HCT116 (cell line): Measurements from ENCODE around the gene REN. TPM values are rescaled to one million over a fixed set of nuclear protein-coding genes. Genes with fewer than 3 reads are reported as not detected.

Source experiments
- ATAC-seq: fragments of 200-7000 bp; cut with Tn5 transposase; 2 replicates; pipeline ENCODE4 v1.9.1; 2020; ENCODE audit warnings: mild to moderate bottlenecking, moderate library complexity
- BruUV-seq: library from RNA; stranded (reverse); fragments of 400-500 nt; replicated peaks from 2 replicates; lab custom pipeline; 2021; lab: Mats Ljungman, UMichigan
- CTCF ChIA-PET: fragments of 300-600 bp; sonication (Branson Sonifier 250); formaldehyde crosslinking; loops from one replicate; lab custom pipeline; 2021; ENCODE audit warnings: antibody characterized with exemption; lab: Charles Lee
- POLR2A ChIA-PET: fragments of 300-600, 350-600 bp; sonication (Branson Sonifier 250); formaldehyde crosslinking; loops from one replicate; lab custom pipeline; 2021; ENCODE audit warnings: antibody characterized with exemption; lab: Charles Lee
- RAD21 ChIA-PET, 2 experiments: fragments of 300-600 bp; sonication (Branson Sonifier 250); formaldehyde crosslinking; loops; one replicate each; lab custom pipeline; 2023; ENCODE audit warnings: low total read pairs in 2 of 2; ENCODE audit not compliant: uncharacterized antibody in 2 of 2, unreplicated experiment in 2 of 2, low non-redundant PET in 1 of 2; lab: Charles Lee
- DNase-seq: peaks from one replicate; pipeline ENCODE4 v3.0.0-alpha.2; 2010; ENCODE audit warnings: low read depth, low spot score
- H2AFZ ChIP-seq: fragments of 200-600 bp; shearing (Covaris generic), sonication (generic); 2 replicates; pipeline ENCODE4 v1.6.1; 2017; ENCODE audit warnings: low read depth, mixed run types, mixed read lengths, antibody characterized with exemption, low read length; ENCODE audit not compliant: poor library complexity, severe bottlenecking
- H3K27ac ChIP-seq: 2 replicates; pipeline ENCODE4 v1.5.1; 2012; ENCODE audit warnings: low read depth, low read length
- H3K27me3 ChIP-seq: fragments of 200-600 bp; sonication (generic); 2 replicates; pipeline ENCODE4 v1.6.1; 2016; ENCODE audit warnings: mixed run types, low read length, mixed read lengths; ENCODE audit not compliant: insufficient read depth
- H3K36me3 ChIP-seq, 2 experiments: fragments of 200-500 bp in 1 of 2; fragments of 200-600 bp in 1 of 2; sonication (Bioruptor generic) in 1 of 2; sonication (generic) in 1 of 2; 2 replicates each; pipeline versions ENCODE4 v1.5.1 to v1.6.1; 2014 to 2016; ENCODE audit warnings: low read length in 2 of 2, inconsistent platforms in 1 of 2, mixed read lengths in 1 of 2, mixed run types in 1 of 2; ENCODE audit not compliant: insufficient read depth in 2 of 2, control insufficient read depth in 1 of 2
- H3K4me1 ChIP-seq, 2 experiments: fragments of 200-600 bp in 1 of 2; sonication (generic) in 1 of 2; 2 replicates each; pipeline versions ENCODE4 v1.5.1 to v1.6.1; 2012 to 2017; ENCODE audit warnings: low read length in 2 of 2, inconsistent platforms in 1 of 2, mild to moderate bottlenecking in 1 of 2, mixed read lengths in 1 of 2, mixed run types in 1 of 2, moderate library complexity in 1 of 2; ENCODE audit not compliant: insufficient read depth in 2 of 2, control insufficient read depth in 1 of 2
- H3K4me2 ChIP-seq: fragments of 200-600 bp; sonication (generic); 2 replicates; pipeline ENCODE4 v1.6.1; 2017; ENCODE audit warnings: mixed run types, low read length, mixed read lengths
- H3K4me3 ChIP-seq, 2 experiments: fragments of 200-600 bp in 1 of 2; sonication (generic) in 1 of 2; replicated peaks in 1 of 2; 2 replicates each; pipeline ENCODE4 v1.5.1; 2011 to 2016; ENCODE audit warnings: low read length in 2 of 2, control low read depth in 1 of 2, low read depth in 1 of 2, mild to moderate bottlenecking in 1 of 2, mixed read lengths in 1 of 2, mixed run types in 1 of 2
- H3K79me2 ChIP-seq: fragments of 200-600 bp; sonication (generic); 2 replicates; pipeline ENCODE4 v1.6.1; 2017; ENCODE audit warnings: mild to moderate bottlenecking, mixed run types, low read length, moderate library complexity, mixed read lengths; ENCODE audit not compliant: insufficient read depth
- H3K9ac ChIP-seq: fragments of 200-600 bp; sonication (generic); 2 replicates; pipeline ENCODE4 v1.6.1; 2016; ENCODE audit warnings: low read length, mixed read lengths
- H3K9me2 ChIP-seq: fragments of 200-600 bp; sonication (generic), shearing (Covaris generic); 2 replicates; pipeline ENCODE4 v1.6.1; 2017; ENCODE audit warnings: mixed run types, mild to moderate bottlenecking, moderate library complexity; ENCODE audit not compliant: insufficient read depth
- H3K9me3 ChIP-seq, 2 experiments: fragments of 200-500 bp in 1 of 2; fragments of 200-600 bp in 1 of 2; sonication (Bioruptor generic) in 1 of 2; sonication (generic) in 1 of 2; 2 replicates each; pipeline ENCODE4 v1.6.1; 2014 to 2017; ENCODE audit warnings: low read length in 2 of 2, mixed read lengths in 2 of 2, inconsistent platforms in 1 of 2, low read depth in 1 of 2, mild to moderate bottlenecking in 1 of 2, mixed run types in 1 of 2, moderate library complexity in 1 of 2; ENCODE audit not compliant: control insufficient read depth in 1 of 2, insufficient read depth in 1 of 2
- H4K20me1 ChIP-seq: fragments of 200-600 bp; sonication (generic), shearing (Covaris generic); 2 replicates; pipeline ENCODE4 v1.6.1; 2017; ENCODE audit warnings: mixed run types, mild to moderate bottlenecking, moderate library complexity; ENCODE audit not compliant: insufficient read depth
- CBX3 ChIP-seq: IDR thresholded peaks from 2 replicates; pipeline ENCODE4 v1.6.1; 2012; ENCODE audit warnings: low read depth
- EGR1 ChIP-seq: IDR thresholded peaks from 2 replicates; pipeline ENCODE4 v1.6.1; 2012; ENCODE audit warnings: low read depth
- EZH2 ChIP-seq: fragments of 200-600 bp; sonication (generic); IDR thresholded peaks from 2 replicates; pipeline ENCODE4 v1.6.1; 2017; ENCODE audit warnings: antibody characterized with exemption, mixed run types
- EZH2phosphoT487 ChIP-seq: fragments of 200-600 bp; IDR thresholded peaks from 2 replicates; pipeline ENCODE4 v1.6.1; 2018; ENCODE audit warnings: antibody characterized with exemption, borderline replicate concordance
- FOSL1 ChIP-seq: IDR thresholded peaks from 2 replicates; pipeline ENCODE4 v1.6.1; 2012; ENCODE audit warnings: low read depth
- JUND ChIP-seq: IDR thresholded peaks from 2 replicates; pipeline ENCODE4 v1.6.1; 2012
- POLR2A ChIP-seq: IDR thresholded peaks from 2 replicates; pipeline ENCODE4 v1.7.0; 2011; ENCODE audit warnings: borderline replicate concordance; ENCODE audit not compliant: insufficient read depth, insufficient read length; ENCODE audit errors: extremely low read depth
- POLR2AphosphoS5 ChIP-seq: IDR thresholded peaks from 2 replicates; pipeline ENCODE4 v1.6.1; 2011; ENCODE audit warnings: mild to moderate bottlenecking, low read depth, low read length, moderate library complexity
- RAD21 ChIP-seq: IDR thresholded peaks from 2 replicates; pipeline ENCODE4 v1.6.1; 2012; ENCODE audit warnings: low read depth, mild to moderate bottlenecking
- SIN3A ChIP-seq: IDR thresholded peaks from 2 replicates; pipeline ENCODE4 v1.6.1; 2012; ENCODE audit warnings: low read depth
- SP1 ChIP-seq: IDR thresholded peaks from 2 replicates; pipeline ENCODE4 v1.6.1; 2012; ENCODE audit warnings: low read depth
- SRF ChIP-seq: IDR thresholded peaks from 2 replicates; pipeline ENCODE4 v1.6.1; 2012; ENCODE audit warnings: low read depth
- TCF7L2 ChIP-seq: IDR thresholded peaks from 2 replicates; pipeline ENCODE4 v1.7.0; 2011; ENCODE audit warnings: borderline replicate concordance, inconsistent platforms; ENCODE audit not compliant: insufficient read depth, insufficient read length; ENCODE audit errors: extremely low read depth
- YY1 ChIP-seq: IDR thresholded peaks from 2 replicates; pipeline ENCODE4 v1.6.1; 2011; ENCODE audit warnings: low read length, low read depth, moderate library complexity, mild to moderate bottlenecking; ENCODE audit not compliant: insufficient replicate concordance; ENCODE audit errors: extremely low read depth
- ZFX ChIP-seq: fragments of 450-650 bp; IDR thresholded peaks from 2 replicates; pipeline ENCODE4 v1.6.1; 2017
- ZNF274 ChIP-seq: fragments of 200-500 bp; sonication (Bioruptor generic); IDR thresholded peaks from 2 replicates; pipeline ENCODE4 v1.6.1; 2014; ENCODE audit warnings: mild to moderate bottlenecking, low read depth, low read length, inconsistent platforms
- intact Hi-C: fragments of 100-400 bp; cut with micrococcal nuclease; formaldehyde crosslinking; loops from 2 replicates; pipeline ENCODE4 v1.10.0; 2022
- total RNA-seq: library from RNA; stranded (reverse); gene quantifications from one replicate; pipeline ENCODE4 v1.2.1, GENCODE V29; 2021; ENCODE audit not compliant: unreplicated experiment
- TF ChIP-seq, protein P1 (sequence below): IDR thresholded peaks from 2 replicates; pipeline ENCODE4 v1.6.1; 2012
- TF ChIP-seq, protein P2 (sequence below): IDR thresholded peaks from 2 replicates; pipeline ENCODE4 v1.6.1; 2012; ENCODE audit warnings: low read depth
- TF ChIP-seq, protein P3 (sequence below): IDR thresholded peaks from 2 replicates; pipeline ENCODE4 v1.6.1; 2011; ENCODE audit warnings: mild to moderate bottlenecking, low read length, moderate library complexity; ENCODE audit not compliant: insufficient replicate concordance; ENCODE audit errors: extremely low read depth
- TF ChIP-seq, protein P4 (sequence below): IDR thresholded peaks from 2 replicates; pipeline ENCODE4 v1.6.1; 2012

Gene REN
- total RNA-seq, 1 experiment from 2014 or later = 0.47 TPM

DNA sequence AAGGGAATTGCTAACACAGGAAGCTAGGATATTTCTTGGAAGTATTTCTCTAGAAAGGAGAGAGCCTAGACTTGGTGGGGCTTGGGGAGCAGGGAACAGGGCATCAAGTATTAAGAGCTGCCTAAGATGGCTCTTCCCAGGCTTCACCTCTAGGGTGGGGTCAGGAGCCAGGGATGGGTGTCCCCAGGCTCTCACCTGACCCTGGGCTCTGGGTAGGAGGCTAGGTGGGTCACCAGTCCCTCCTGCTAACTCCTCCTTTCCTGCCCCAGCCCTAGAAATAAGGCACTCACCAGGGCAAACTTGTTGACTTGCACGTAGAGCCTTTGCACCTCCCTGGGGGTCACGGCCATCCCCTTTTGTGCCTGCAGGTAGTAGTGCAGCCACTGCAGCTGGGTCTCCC is 29.3 kb downstream of the REN start:
- Histone ChIP-seq H3K27ac (no peak overlapping the region), H3K9me3 (no peaks in the 10 kb centered on the region), H2AFZ (no peak overlapping the region), H3K36me3 (peaks cover 0 to 7% of the 10 kb centered on the region in 2 experiments; a peak in 1 of 4 replicates), H3K27me3 (no peaks in the 10 kb centered on the region), H3K9me2 (no peaks in the 10 kb centered on the region)
- TF ChIP-seq TCF7L2 (no peak), CBX3 (no peak), POLR2AphosphoS5 (no peak), EZH2phosphoT487 (no peak), FOSL1 (no peak), SRF (no peak), ZFX (no peak), POLR2A (no peak), SIN3A (no peak), SP1 (no peak), RAD21 (no peak), EGR1 (no peak), EZH2 (no peak), YY1 (no peak), ZNF274 (no peak), JUND (no peak)
- TF ChIP-seq, protein P1, sequence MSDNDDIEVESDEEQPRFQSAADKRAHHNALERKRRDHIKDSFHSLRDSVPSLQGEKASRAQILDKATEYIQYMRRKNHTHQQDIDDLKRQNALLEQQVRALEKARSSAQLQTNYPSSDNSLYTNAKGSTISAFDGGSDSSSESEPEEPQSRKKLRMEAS = no peak
- TF ChIP-seq, protein P2, sequence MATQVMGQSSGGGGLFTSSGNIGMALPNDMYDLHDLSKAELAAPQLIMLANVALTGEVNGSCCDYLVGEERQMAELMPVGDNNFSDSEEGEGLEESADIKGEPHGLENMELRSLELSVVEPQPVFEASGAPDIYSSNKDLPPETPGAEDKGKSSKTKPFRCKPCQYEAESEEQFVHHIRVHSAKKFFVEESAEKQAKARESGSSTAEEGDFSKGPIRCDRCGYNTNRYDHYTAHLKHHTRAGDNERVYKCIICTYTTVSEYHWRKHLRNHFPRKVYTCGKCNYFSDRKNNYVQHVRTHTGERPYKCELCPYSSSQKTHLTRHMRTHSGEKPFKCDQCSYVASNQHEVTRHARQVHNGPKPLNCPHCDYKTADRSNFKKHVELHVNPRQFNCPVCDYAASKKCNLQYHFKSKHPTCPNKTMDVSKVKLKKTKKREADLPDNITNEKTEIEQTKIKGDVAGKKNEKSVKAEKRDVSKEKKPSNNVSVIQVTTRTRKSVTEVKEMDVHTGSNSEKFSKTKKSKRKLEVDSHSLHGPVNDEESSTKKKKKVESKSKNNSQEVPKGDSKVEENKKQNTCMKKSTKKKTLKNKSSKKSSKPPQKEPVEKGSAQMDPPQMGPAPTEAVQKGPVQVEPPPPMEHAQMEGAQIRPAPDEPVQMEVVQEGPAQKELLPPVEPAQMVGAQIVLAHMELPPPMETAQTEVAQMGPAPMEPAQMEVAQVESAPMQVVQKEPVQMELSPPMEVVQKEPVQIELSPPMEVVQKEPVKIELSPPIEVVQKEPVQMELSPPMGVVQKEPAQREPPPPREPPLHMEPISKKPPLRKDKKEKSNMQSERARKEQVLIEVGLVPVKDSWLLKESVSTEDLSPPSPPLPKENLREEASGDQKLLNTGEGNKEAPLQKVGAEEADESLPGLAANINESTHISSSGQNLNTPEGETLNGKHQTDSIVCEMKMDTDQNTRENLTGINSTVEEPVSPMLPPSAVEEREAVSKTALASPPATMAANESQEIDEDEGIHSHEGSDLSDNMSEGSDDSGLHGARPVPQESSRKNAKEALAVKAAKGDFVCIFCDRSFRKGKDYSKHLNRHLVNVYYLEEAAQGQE = no peak
- TF ChIP-seq, protein P3, sequence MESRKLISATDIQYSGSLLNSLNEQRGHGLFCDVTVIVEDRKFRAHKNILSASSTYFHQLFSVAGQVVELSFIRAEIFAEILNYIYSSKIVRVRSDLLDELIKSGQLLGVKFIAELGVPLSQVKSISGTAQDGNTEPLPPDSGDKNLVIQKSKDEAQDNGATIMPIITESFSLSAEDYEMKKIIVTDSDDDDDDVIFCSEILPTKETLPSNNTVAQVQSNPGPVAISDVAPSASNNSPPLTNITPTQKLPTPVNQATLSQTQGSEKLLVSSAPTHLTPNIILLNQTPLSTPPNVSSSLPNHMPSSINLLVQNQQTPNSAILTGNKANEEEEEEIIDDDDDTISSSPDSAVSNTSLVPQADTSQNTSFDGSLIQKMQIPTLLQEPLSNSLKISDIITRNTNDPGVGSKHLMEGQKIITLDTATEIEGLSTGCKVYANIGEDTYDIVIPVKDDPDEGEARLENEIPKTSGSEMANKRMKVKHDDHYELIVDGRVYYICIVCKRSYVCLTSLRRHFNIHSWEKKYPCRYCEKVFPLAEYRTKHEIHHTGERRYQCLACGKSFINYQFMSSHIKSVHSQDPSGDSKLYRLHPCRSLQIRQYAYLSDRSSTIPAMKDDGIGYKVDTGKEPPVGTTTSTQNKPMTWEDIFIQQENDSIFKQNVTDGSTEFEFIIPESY = no peak
- TF ChIP-seq, protein P4, sequence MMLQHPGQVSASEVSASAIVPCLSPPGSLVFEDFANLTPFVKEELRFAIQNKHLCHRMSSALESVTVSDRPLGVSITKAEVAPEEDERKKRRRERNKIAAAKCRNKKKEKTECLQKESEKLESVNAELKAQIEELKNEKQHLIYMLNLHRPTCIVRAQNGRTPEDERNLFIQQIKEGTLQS = no peak
- TF ChIP-seq, all 23 proteins: peak for 0
- Histone ChIP-seq H3K4me3 (no peak overlapping the region), H4K20me1 (no peaks in the 10 kb centered on the region), H3K4me1 (peaks cover under 1 to 3% of the 10 kb centered on the region in 2 experiments), H3K4me2 (no peak overlapping the region), H3K79me2 (no peaks in the 10 kb centered on the region), H3K9ac (no peak overlapping the region)
- POLR2A ChIA-PET = no interaction called here
- RAD21 ChIA-PET = no interaction called here
- DNase-seq (no peak), ATAC-seq (no peak)
- BruUV-seq = no TSS peak
- CTCF ChIA-PET = interaction anchor here (1.3 to 1.4 kb wide), 2 partner anchors 8 to 70 kb away, joined by 3 to 6 read pairs; no protein-coding TSS in a partner anchor
- intact Hi-C loops = no loop called here
